H1 (cell line): ENCODE results near the gene MRC2. TPM values are rescaled to one million over a fixed set of nuclear protein-coding genes. Genes with fewer than 3 reads are reported as not detected.

ENCODE experiments used
- BRCA1 ChIP-seq: IDR thresholded peaks from 2 replicates; pipeline ENCODE4 v1.6.1; 2012; ENCODE audit warnings: low read depth, low read length, improper control_type of control experiment
- CBX5 ChIP-seq: fragments of 300-800, 300-1000 bp; sonication (generic); IDR thresholded peaks from 2 replicates; pipeline ENCODE4 v1.7.1; 2016; ENCODE audit warnings: antibody characterized with exemption, low read length, low read depth
- EP300 ChIP-seq, 2 experiments: IDR thresholded peaks; 1 replicate in 1 of 2; 2 replicates in 1 of 2; pipeline ENCODE4 v1.6.1; 2011 to 2012; ENCODE audit warnings: low read depth in 2 of 2, low read length in 2 of 2, mild to moderate bottlenecking in 2 of 2, borderline replicate concordance in 1 of 2, inconsistent platforms in 1 of 2, moderate library complexity in 1 of 2
- GABPA ChIP-seq: IDR thresholded peaks from 2 replicates; pipeline ENCODE4 v1.6.1; 2011; ENCODE audit warnings: mild to moderate bottlenecking, low read length, moderate library complexity, borderline replicate concordance; ENCODE audit not compliant: insufficient read depth
- GTF2F1 ChIP-seq: IDR thresholded peaks from 2 replicates; pipeline ENCODE4 v1.6.1; 2012; ENCODE audit warnings: low read depth, low read length, improper control_type of control experiment, borderline replicate concordance
- HDAC2 ChIP-seq, 2 experiments: fragments of 300-600 bp in 1 of 2; sonication (generic) in 1 of 2; IDR thresholded peaks; 2 replicates each; pipeline ENCODE4 v1.6.1; 2011 to 2012; ENCODE audit warnings: low read depth in 2 of 2, low read length in 2 of 2, mild to moderate bottlenecking in 2 of 2, moderate library complexity in 2 of 2, borderline replicate concordance in 1 of 2, inconsistent platforms in 1 of 2
- JUND ChIP-seq: IDR thresholded peaks from 2 replicates; pipeline ENCODE4 v1.6.1; 2011; ENCODE audit warnings: mild to moderate bottlenecking, improper control_type of control experiment, low read length
- PHF8 ChIP-seq: fragments of 200-600 bp; sonication (generic); conservative IDR thresholded peaks from 2 replicates; pipeline ENCODE4 v1.7.1; 2012; ENCODE audit warnings: low read depth, mild to moderate bottlenecking, inconsistent platforms, low read length, moderate library complexity
- POLR2AphosphoS5 ChIP-seq: IDR thresholded peaks from 2 replicates; pipeline ENCODE4 v1.6.1; 2011; ENCODE audit warnings: low read depth, low read length
- SAP30 ChIP-seq: fragments of 300-600 bp; sonication (generic); IDR thresholded peaks from 2 replicates; pipeline ENCODE4 v1.7.1; 2012; ENCODE audit warnings: low read length, moderate library complexity, mild to moderate bottlenecking, inconsistent platforms; ENCODE audit not compliant: insufficient read depth, insufficient replicate concordance
- SIN3A ChIP-seq, 2 experiments: IDR thresholded peaks in 1 of 2; conservative IDR thresholded peaks in 1 of 2; 2 replicates each; pipeline ENCODE4 v1.6.1; 2011 to 2012; ENCODE audit warnings: low read length in 2 of 2, improper control_type of control experiment in 1 of 2, low read depth in 1 of 2, mild to moderate bottlenecking in 1 of 2
- SIX5 ChIP-seq: IDR thresholded peaks from 2 replicates; pipeline ENCODE4 v1.6.1; 2011; ENCODE audit warnings: mild to moderate bottlenecking, low read depth, low read length
- SP1 ChIP-seq: IDR thresholded peaks from 2 replicates; pipeline ENCODE4 v1.6.1; 2011; ENCODE audit warnings: low read depth, low read length
- SP2 ChIP-seq: IDR thresholded peaks from 2 replicates; pipeline ENCODE4 v1.6.1; 2012; ENCODE audit warnings: mild to moderate bottlenecking, low read length, inconsistent platforms
- SP4 ChIP-seq: IDR thresholded peaks from 2 replicates; pipeline ENCODE4 v1.6.1; 2012; ENCODE audit warnings: low read length, inconsistent platforms
- TAF7 ChIP-seq: optimal IDR thresholded peaks from 2 replicates; pipeline ENCODE3; 2011; ENCODE audit warnings: low read depth, mild to moderate bottlenecking, inconsistent platforms, low read length, moderate library complexity, borderline replicate concordance
- TEAD4 ChIP-seq: IDR thresholded peaks from 2 replicates; pipeline ENCODE4 v1.6.1; 2012; ENCODE audit warnings: low read depth, low read length, inconsistent platforms, mixed read lengths
- ZNF274 ChIP-seq: IDR thresholded peaks from 2 replicates; pipeline ENCODE4 v1.7.0; 2012; ENCODE audit warnings: low read length, borderline replicate concordance; ENCODE audit errors: extremely low read depth
- polyA plus RNA-seq, 7 experiments: library from polyadenylated mRNA; depleted of rRNA in 3 of 7; stranded (reverse) in 5 of 7; unstranded in 2 of 7; fragments of >200 nt in 5 of 7; fragments of 200-250 nt in 2 of 7; gene quantifications; 1 replicate in 5 of 7; 2 replicates in 1 of 7; 4 replicates in 1 of 7; pipeline versions ENCODE4 v1.2.1 to v1.2.3, GENCODE V29; 2011 to 2013; ENCODE audit warnings: missing spikeins in 2 of 7, mixed read lengths in 2 of 7
- total RNA-seq: library from RNA; stranded (reverse); fragmentation: NEBNext Ultra II Directional; extraction: Animal tissue kit (Norgen Biotek cat#: 25700); gene quantifications from 2 replicates; pipeline ENCODE4 v1.2.1, GENCODE V29; 2021
- TF ChIP-seq, protein P1 (sequence below): IDR thresholded peaks from 2 replicates; pipeline ENCODE4 v1.6.1; 2012; ENCODE audit warnings: inconsistent platforms
- TF ChIP-seq, protein P2 (sequence below), 3 experiments: IDR thresholded peaks; 1 replicate in 2 of 3; 2 replicates in 1 of 3; pipeline versions ENCODE4 v1.5.1 to v1.6.1; 2011; ENCODE audit warnings: low read length in 3 of 3, mild to moderate bottlenecking in 3 of 3, inconsistent platforms in 2 of 3, low read depth in 1 of 3, moderate library complexity in 1 of 3; ENCODE audit not compliant: insufficient read depth in 1 of 3; ENCODE audit errors: control extremely low read depth in 1 of 3

The MRC2 gene
- total and polyA plus RNA-seq, 2 of the 8 experiments (the other 6 are each of a cell fraction or from before 2014, with no cell fraction given) = 7.0 to 24.2 TPM

DNA sequence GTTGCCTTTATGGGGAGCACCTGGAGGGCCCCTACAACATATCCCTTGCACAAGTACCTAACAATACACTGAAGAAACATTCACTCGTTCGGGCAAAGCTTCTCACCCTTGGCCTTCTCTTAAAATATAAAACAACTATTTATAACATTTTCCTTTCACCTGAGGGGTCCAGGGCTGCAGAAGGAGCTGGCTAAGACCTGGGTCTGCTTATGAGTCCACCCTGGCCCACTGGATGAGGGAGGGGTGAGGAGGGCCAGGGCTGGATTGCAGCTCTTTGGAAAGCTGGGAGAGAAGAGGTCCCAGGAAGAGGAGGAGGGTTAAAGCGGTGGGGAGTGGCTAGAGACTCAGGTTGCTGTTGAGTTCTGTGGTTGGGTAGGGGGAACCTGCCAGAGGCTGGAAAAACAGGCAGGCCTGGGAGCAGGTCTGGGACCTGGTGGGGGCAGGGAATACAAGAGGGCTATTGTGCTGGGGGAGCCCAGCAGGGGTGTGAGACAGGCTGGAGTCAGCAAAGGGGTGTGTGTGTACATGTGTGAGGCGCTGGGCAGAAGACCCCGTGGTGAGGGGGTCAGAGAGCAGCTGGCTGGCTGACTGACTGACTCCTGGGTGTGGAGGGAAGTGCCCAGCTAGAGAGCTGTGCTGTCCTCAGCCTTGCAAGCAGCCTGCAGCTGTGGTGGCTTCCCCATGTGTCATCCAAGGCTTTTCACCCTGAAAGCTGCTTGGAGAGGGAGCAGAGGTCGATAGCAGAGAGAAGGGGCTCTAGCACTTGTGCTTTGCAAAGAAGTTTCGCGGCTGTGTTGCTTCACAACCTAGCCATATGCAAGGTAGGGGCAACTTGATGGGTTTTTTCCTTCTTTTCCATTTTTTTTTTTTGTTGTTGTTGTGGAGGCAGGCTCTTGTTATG is 10.2 kb upstream of the MRC2 start (continued):
- TF ChIP-seq, protein P1, sequence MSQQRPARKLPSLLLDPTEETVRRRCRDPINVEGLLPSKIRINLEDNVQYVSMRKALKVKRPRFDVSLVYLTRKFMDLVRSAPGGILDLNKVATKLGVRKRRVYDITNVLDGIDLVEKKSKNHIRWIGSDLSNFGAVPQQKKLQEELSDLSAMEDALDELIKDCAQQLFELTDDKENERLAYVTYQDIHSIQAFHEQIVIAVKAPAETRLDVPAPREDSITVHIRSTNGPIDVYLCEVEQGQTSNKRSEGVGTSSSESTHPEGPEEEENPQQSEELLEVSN = no peak
- TF ChIP-seq TAF7 = no peak
- no peak for TF ChIP-seq TEAD4
- TF ChIP-seq POLR2AphosphoS5 = peak; percentile 67
- TF ChIP-seq SP4 = no peak
- no peak for TF ChIP-seq ZNF274
- TF ChIP-seq JUND = no peak
- no peak for TF ChIP-seq GABPA
- TF ChIP-seq PHF8 = no peak
- no peak for TF ChIP-seq SP2
- TF ChIP-seq, protein P2, sequence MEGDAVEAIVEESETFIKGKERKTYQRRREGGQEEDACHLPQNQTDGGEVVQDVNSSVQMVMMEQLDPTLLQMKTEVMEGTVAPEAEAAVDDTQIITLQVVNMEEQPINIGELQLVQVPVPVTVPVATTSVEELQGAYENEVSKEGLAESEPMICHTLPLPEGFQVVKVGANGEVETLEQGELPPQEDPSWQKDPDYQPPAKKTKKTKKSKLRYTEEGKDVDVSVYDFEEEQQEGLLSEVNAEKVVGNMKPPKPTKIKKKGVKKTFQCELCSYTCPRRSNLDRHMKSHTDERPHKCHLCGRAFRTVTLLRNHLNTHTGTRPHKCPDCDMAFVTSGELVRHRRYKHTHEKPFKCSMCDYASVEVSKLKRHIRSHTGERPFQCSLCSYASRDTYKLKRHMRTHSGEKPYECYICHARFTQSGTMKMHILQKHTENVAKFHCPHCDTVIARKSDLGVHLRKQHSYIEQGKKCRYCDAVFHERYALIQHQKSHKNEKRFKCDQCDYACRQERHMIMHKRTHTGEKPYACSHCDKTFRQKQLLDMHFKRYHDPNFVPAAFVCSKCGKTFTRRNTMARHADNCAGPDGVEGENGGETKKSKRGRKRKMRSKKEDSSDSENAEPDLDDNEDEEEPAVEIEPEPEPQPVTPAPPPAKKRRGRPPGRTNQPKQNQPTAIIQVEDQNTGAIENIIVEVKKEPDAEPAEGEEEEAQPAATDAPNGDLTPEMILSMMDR (IDR thresholded peaks at IDR 0.05; ENCODE audit: control extremely low read depth in 1 of 3, insufficient read depth in 1 of 3, low read depth in 1 of 3, low read length in 3 of 3) = no peak
- TF ChIP-seq CBX5 = no peak
- peak; percentile 51; the same call in 1 of the 2 replicates for TF ChIP-seq SP1
- no peak for TF ChIP-seq SIX5
- TF ChIP-seq GTF2F1 = no peak
- TF ChIP-seq SAP30 = no peak
- no peak for TF ChIP-seq EP300 (IDR thresholded peaks at IDR 0.05; ENCODE audit: borderline replicate concordance in 1 of 2, low read depth in 2 of 2, low read length in 2 of 2)
- TF ChIP-seq HDAC2 (IDR thresholded peaks at IDR 0.05; ENCODE audit: borderline replicate concordance in 1 of 2, low read depth in 2 of 2, low read length in 2 of 2) = no peak
- no peak for TF ChIP-seq BRCA1
- TF ChIP-seq SIN3A (conservative IDR thresholded peaks at IDR 0.05 in 1 of 2, IDR thresholded peaks at IDR 0.05 in 1 of 2; ENCODE audit: low read depth in 1 of 2, low read length in 2 of 2) = peak in 1 of 2 experiments; percentile 78; a peak in 1 of 4 replicates
